ENCODE data around the gene TSGA10. TPM values are rescaled to one million over a fixed set of nuclear protein-coding genes. Genes with fewer than 3 reads are reported as not detected.
"Not testable (repeated sequence)": the region's sequence is repeated elsewhere in the genome, so short reads cannot be mapped to it uniquely, and the experiment has no call there.

The TSGA10 gene
- polyA plus RNA-seq (ENCODE audit: insufficient read length) = 24.8 TPM
- long read RNA-seq, donor 1, partial matches to known transcripts = 38 of 45 reads
- long read RNA-seq, donor 1, other reads (novel, unspliced or antisense) = 6 of 45 reads
- long read RNA-seq, donor 2, partial matches to known transcripts = 51 of 51 reads
- long read RNA-seq, donor 2, other reads (novel, unspliced or antisense) = 0 of 51 reads
- long read RNA-seq, donor 3, partial matches to known transcripts = 34 of 35 reads
- long read RNA-seq, donor 3, other reads (novel, unspliced or antisense) = 0 of 35 reads
- long read RNA-seq, donor 4, partial matches to known transcripts = 0 of 1 reads
- long read RNA-seq, donor 4, other reads (novel, unspliced or antisense) = 0 of 1 reads
- long read RNA-seq, donor 5, partial matches to known transcripts = 31 of 34 reads
- long read RNA-seq, donor 5, other reads (novel, unspliced or antisense) = 0 of 34 reads
- long read RNA-seq, donor 6, partial matches to known transcripts = 18 of 26 reads
- long read RNA-seq, donor 6, other reads (novel, unspliced or antisense) = 5 of 26 reads
- long read RNA-seq, donor 7, partial matches to known transcripts = 34 of 36 reads
- long read RNA-seq, donor 7, other reads (novel, unspliced or antisense) = 0 of 36 reads
- long read RNA-seq, donor 8 = 0 reads

GRCh38 chr2:99154643-99155536 is at the start of gene TSGA10, which contains the start of gene LIPT1:
Gene TSGA10, minus strand, starts transcription at chr2:99154942. Its CDS starts 45,503 bp downstream, at chr2:99109439.
Gene LIPT1, plus strand, starts transcription at chr2:99154967. Its CDS starts 6,991 bp downstream, at chr2:99161958.
- DNase-seq = peak; percentile 92

GRCh38 chr2:99201959-99202678 is 47.4 kb upstream of the TSGA10 start:
- no peak for DNase-seq

- no peak for DNase-seq
These were observed 45.5 kb upstream of the TSGA10 start for GRCh38 chr2:99200076-99200800.

GRCh38 chr2:99198103-99198841 is 43.5 kb upstream of the TSGA10 start:
- DNase-seq = no peak

- not testable (repeated sequence) for DNase-seq
These were observed 37.6 kb upstream of the TSGA10 start for GRCh38 chr2:99192364-99192763.

- DNase-seq = no peak
These were observed 35.8 kb upstream of the TSGA10 start for GRCh38 chr2:99190548-99190947.

GRCh38 chr2:99188357-99188756 is 33.6 kb upstream of the TSGA10 start:
- no peak for DNase-seq

- DNase-seq = no peak
These were observed 32.3 kb upstream of the TSGA10 start for GRCh38 chr2:99187011-99187410.

GRCh38 chr2:99184811-99185210 is 30.1 kb upstream of the TSGA10 start:
- DNase-seq = no peak

GRCh38 chr2:99183025-99183424 is 28.3 kb upstream of the TSGA10 start:
- no peak for DNase-seq

- peak; percentile 3 for DNase-seq
These were observed 26.9 kb upstream of the TSGA10 start for GRCh38 chr2:99181624-99182000.

GRCh38 chr2:99180755-99181623 is 26.2 kb upstream of the TSGA10 start, which contains the start of the genes MITD1 and MRPL30:
Gene MITD1, minus strand, starts transcription at chr2:99181058. Its CDS starts 77 bp downstream, at chr2:99180981.
Gene MRPL30, plus strand, starts transcription at chr2:99181184. Its CDS starts 5,020 bp downstream, at chr2:99186204.
- DNase-seq = peak; percentile 97

GRCh38 chr2:99171377-99172140 is 16.8 kb upstream of the TSGA10 start:
- DNase-seq = no peak

- DNase-seq = no peak
These were observed 14.8 kb upstream of the TSGA10 start for GRCh38 chr2:99169534-99169933.

- no peak for DNase-seq
These were observed 11.5 kb upstream of the TSGA10 start for GRCh38 chr2:99166218-99166617.

- DNase-seq = no peak
These were observed 4.9 kb upstream of the TSGA10 start for GRCh38 chr2:99159594-99159993.

- no peak for DNase-seq
These were observed 3.9 kb upstream of the TSGA10 start for GRCh38 chr2:99158599-99158998.

- no peak for DNase-seq
These were observed 2.1 kb upstream of the TSGA10 start for GRCh38 chr2:99156891-99157290.

All from left kidney (tissue), 8 donors.